Nephron (organoid): ENCODE results near the gene ILDR1.
"Not testable (repeated sequence)": the region's sequence is repeated elsewhere in the genome, so short reads cannot be mapped to it uniquely, and the experiment has no call there.

Experiments used
- H3K27ac Mint-ChIP-seq, 3 experiments: 2 replicates each; pipeline ENCODE4 v1.8.0; 2020; ENCODE audit warnings: mixed read lengths in 3 of 3, mild to moderate bottlenecking in 2 of 3, moderate library complexity in 1 of 3
- H3K27me3 Mint-ChIP-seq: 2 replicates; pipeline ENCODE4 v1.8.0; 2021; ENCODE audit warnings: low read depth, mild to moderate bottlenecking, moderate library complexity, mixed read lengths
- H3K36me3 Mint-ChIP-seq: 2 replicates; pipeline ENCODE4 v1.8.0; 2020; ENCODE audit warnings: low read depth, mixed read lengths
- H3K4me1 Mint-ChIP-seq: 2 replicates; pipeline ENCODE4 v1.8.0; 2020; ENCODE audit warnings: mixed read lengths
- H3K4me3 Mint-ChIP-seq, 3 experiments: 2 replicates each; pipeline ENCODE4 v1.8.0; 2020; ENCODE audit warnings: mild to moderate bottlenecking in 3 of 3, mixed read lengths in 3 of 3, moderate library complexity in 2 of 3
- H3K9me3 Mint-ChIP-seq: 2 replicates; pipeline ENCODE4 v1.8.0; 2020; ENCODE audit warnings: mixed read lengths
- TF ChIP-seq, protein P1 (sequence below), 3 experiments: fragments of 200-600 bp; sonication (generic); IDR thresholded peaks; one replicate each; pipeline ENCODE4 v1.5.0; 2021; ENCODE audit warnings: antibody characterized with exemption in 3 of 3; ENCODE audit not compliant: unreplicated experiment in 3 of 3

Gene ILDR1

DNA sequence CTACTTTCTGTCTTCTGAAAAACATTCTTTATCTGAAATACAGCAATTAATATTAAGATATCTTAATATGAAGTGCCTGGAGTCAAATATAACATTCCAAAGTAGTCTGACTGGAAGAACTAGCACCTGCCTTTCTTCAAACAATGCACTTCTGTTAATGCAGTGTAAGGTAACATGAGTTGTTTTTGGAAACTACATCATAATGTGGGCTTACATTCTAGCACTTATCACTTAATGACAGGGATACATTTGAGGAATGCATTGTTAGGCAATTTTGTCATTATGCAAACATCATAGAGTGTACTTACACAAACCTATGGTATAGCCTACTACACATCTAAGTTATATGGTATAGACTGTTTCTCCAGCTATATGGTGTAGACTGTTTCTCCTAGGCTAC, 78.6 kb downstream of the ILDR1 start:
- H3K9me3 Mint-ChIP-seq, result peaks cover 4% of the 10 kb centered on the region
- peaks cover 6% of the 10 kb centered on the region for H3K36me3 Mint-ChIP-seq
- H3K27ac Mint-ChIP-seq, result peak overlapping the region in 1 of 3 experiments; percentile 96
- TF ChIP-seq, protein P1, sequence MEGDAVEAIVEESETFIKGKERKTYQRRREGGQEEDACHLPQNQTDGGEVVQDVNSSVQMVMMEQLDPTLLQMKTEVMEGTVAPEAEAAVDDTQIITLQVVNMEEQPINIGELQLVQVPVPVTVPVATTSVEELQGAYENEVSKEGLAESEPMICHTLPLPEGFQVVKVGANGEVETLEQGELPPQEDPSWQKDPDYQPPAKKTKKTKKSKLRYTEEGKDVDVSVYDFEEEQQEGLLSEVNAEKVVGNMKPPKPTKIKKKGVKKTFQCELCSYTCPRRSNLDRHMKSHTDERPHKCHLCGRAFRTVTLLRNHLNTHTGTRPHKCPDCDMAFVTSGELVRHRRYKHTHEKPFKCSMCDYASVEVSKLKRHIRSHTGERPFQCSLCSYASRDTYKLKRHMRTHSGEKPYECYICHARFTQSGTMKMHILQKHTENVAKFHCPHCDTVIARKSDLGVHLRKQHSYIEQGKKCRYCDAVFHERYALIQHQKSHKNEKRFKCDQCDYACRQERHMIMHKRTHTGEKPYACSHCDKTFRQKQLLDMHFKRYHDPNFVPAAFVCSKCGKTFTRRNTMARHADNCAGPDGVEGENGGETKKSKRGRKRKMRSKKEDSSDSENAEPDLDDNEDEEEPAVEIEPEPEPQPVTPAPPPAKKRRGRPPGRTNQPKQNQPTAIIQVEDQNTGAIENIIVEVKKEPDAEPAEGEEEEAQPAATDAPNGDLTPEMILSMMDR (IDR thresholded peaks at IDR 0.05; ENCODE audit: unreplicated experiment in 3 of 3), result no peak
- no peaks in the 10 kb centered on the region for H3K4me1 Mint-ChIP-seq
- H3K4me3 Mint-ChIP-seq, result no peak overlapping the region
- H3K27me3 Mint-ChIP-seq, result no peaks in the 10 kb centered on the region

DNA sequence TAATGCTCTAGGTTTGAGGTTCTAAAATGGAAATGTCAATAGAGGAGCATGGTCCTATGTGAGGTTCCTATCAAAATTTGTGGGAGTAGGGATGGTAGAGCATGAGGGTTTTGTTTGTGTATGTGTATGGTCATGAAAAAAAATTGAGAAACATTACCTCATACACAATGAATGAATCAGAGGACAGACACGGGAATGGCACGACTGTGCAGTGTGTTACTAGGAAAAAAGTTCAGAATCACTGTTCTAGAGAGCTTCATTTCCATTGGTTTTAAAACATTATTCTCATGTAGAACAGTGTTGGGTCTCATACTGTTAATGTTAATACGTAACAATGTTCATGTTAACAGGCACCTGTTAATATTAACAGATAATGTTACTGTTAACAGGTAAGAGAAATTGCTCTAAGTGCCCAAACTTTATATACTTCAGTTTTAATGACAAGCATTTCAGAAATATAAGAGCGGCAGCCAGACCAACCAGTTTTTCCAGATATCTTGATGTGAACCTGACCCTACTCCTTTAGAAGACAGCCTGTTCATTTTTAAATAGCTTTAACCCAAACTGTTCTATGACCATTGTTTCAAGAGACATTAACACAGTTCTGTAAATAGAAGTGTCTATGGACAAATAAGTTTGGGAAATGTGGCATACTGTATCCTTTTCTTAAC, 79.8 kb downstream of the ILDR1 start:
- Mint-ChIP-seq H3K9me3 (peaks cover 4% of the 10 kb centered on the region), H3K36me3 (peaks cover 6% of the 10 kb centered on the region)
- TF ChIP-seq, protein P1 (IDR thresholded peaks at IDR 0.05; ENCODE audit: unreplicated experiment in 3 of 3), result no peak

GRCh38 chr3:121941592-121941991, 80.5 kb downstream of the ILDR1 start:
- peak overlapping the region; percentile 65 to 96 (median 93) for H3K27ac Mint-ChIP-seq
- peaks cover 4% of the 10 kb centered on the region for H3K9me3 Mint-ChIP-seq
- H3K4me3 Mint-ChIP-seq, result no peak overlapping the region
- H3K36me3 Mint-ChIP-seq, result peaks cover 6% of the 10 kb centered on the region
- no peaks in the 10 kb centered on the region for H3K4me1 Mint-ChIP-seq
- TF ChIP-seq, protein P1 (IDR thresholded peaks at IDR 0.05; ENCODE audit: unreplicated experiment in 3 of 3), result no peak
- H3K27me3 Mint-ChIP-seq, result no peaks in the 10 kb centered on the region

More for the DNA sequence above, 79.8 kb downstream of the ILDR1 start:
- Mint-ChIP-seq H3K4me1 (no peaks in the 10 kb centered on the region), H3K27ac (peak overlapping the region; percentile 64 to 96 (median 65)), H3K27me3 (no peaks in the 10 kb centered on the region), H3K4me3 (no peak overlapping the region)

DNA sequence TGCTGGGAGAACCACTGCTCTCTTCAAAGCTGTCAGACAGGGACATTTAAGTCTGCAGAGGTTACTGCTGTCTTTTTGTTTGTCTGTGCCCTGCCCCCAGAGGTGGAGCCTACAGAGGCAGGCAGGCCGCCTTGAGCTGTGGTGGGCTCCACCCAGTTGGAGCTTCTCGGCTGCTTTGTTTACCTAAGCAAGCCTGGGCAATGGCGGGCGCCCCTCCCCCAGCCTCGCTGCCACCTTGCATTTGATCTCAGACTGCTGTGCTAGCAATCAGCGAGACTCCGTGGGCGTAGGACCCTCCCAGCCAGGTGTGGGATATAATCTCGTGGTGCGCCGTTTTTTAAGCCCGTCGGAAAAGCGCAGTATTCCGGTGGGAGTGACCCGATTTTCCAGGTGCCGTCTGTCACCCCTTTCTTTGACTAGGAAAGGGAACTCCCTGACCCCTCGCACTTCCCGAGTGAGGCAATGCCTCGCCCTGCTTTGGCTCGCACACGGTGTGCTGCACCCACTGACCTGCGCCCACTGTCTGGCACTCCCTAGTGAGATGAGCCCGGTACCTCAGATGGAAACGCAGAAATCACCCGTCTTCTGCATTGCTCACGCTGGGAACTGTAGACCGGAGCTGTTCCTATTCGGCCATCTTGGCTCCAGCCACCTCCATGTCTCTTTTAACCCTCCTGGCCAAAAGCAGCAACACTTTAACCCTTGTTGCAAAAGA, 83.7 kb downstream of the ILDR1 start:
- not testable (repeated sequence) for H3K9me3 Mint-ChIP-seq, H3K4me1 Mint-ChIP-seq, H3K36me3 Mint-ChIP-seq, H3K27me3 Mint-ChIP-seq, H3K27ac Mint-ChIP-seq, H3K4me3 Mint-ChIP-seq
